GM12892 (cell line): ENCODE measurements around the gene CTAGE8.
"Not testable (repeated sequence)": the region's sequence is repeated elsewhere in the genome, so short reads cannot be mapped to it uniquely, and the experiment has no call there.

ENCODE experiments used
- POLR2AphosphoS5 ChIP-seq: IDR thresholded peaks from 2 replicates; pipeline ENCODE4 v1.6.1; 2011; ENCODE audit warnings: low read depth, low read length, control low read depth
- TAF1 ChIP-seq: IDR thresholded peaks from 2 replicates; pipeline ENCODE4 v1.6.1; 2011; ENCODE audit warnings: low read depth, mild to moderate bottlenecking, control low read depth, low read length, borderline replicate concordance

DNA sequence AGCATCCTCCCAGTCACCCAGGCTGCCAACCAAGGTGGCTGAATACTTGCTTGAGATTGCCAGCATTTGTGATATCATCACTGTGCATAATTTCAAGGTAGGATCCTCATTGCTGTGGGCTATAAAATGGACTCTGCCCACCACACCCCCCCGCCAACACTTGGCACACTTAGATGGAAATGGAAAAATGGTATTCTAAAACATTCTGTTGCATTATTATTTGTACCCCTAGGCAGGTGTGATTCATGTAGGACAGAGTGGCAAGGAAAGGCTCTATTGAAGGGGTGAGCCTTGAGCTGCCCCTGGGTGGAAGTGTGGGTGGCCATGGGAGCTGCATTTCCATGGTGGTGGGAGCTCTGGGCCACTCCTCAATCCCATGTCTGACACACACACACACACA is 50.5 kb downstream of the CTAGE8 start:
- TF ChIP-seq POLR2AphosphoS5, TAF1: not testable (repeated sequence)
